GM19328 (cell line): ENCODE measurements around the gene NUDT14.

ENCODE experiments used
- ATAC-seq: cut with Tn5 transposase; IDR thresholded peaks from one replicate; pipeline ENCODE4 v1.9.1; 2021; ENCODE audit warnings: mild to moderate bottlenecking, moderate library complexity; ENCODE audit not compliant: unreplicated experiment

NUDT14 gene

GRCh38 chr14:105212541-105213300, 31.6 kb upstream of the NUDT14 start:
- ATAC-seq, result no peak

- no peak for ATAC-seq
Measured at GRCh38 chr14:105211758-105212089, 30.6 kb upstream of the NUDT14 start.

- ATAC-seq, result no peak
Measured at GRCh38 chr14:105211086-105211757, 30.1 kb upstream of the NUDT14 start.

GRCh38 chr14:105210266-105211025, 29.3 kb upstream of the NUDT14 start:
- no peak for ATAC-seq

GRCh38 chr14:105209646-105210045, 28.5 kb upstream of the NUDT14 start:
- no peak for ATAC-seq

GRCh38 chr14:105209091-105209490, 28.0 kb upstream of the NUDT14 start:
- ATAC-seq, result no peak

GRCh38 chr14:105208738-105209075, 27.6 kb upstream of the NUDT14 start:
- no peak for ATAC-seq

GRCh38 chr14:105207996-105208737, 27.1 kb upstream of the NUDT14 start:
- ATAC-seq, result no peak

- ATAC-seq, result no peak
Measured at GRCh38 chr14:105207460-105207901, 26.4 kb upstream of the NUDT14 start.

- ATAC-seq, result no peak
Measured at GRCh38 chr14:105206873-105207272, 25.8 kb upstream of the NUDT14 start.

- no peak for ATAC-seq
Measured at GRCh38 chr14:105205673-105206208, 24.6 kb upstream of the NUDT14 start.

GRCh38 chr14:105204931-105205672, 24.0 kb upstream of the NUDT14 start:
- ATAC-seq, result no peak

- no peak for ATAC-seq
Measured at GRCh38 chr14:105204206-105204930, 23.3 kb upstream of the NUDT14 start.

GRCh38 chr14:105203701-105204100, 22.6 kb upstream of the NUDT14 start:
- ATAC-seq, result no peak

GRCh38 chr14:105203057-105203531, 22.0 kb upstream of the NUDT14 start:
- ATAC-seq, result no peak

- no peak for ATAC-seq
Measured at GRCh38 chr14:105201925-105202513, 20.9 kb upstream of the NUDT14 start.

GRCh38 chr14:105201156-105201924, 20.2 kb upstream of the NUDT14 start:
- ATAC-seq, result no peak

- no peak for ATAC-seq
Measured at GRCh38 chr14:105200641-105201040, 19.5 kb upstream of the NUDT14 start.
